Fibroblast of mammary gland (primary cell): ENCODE measurements around the gene SLAIN2.
A peak's percentile ranks its signal among the peaks of the same experiment; 100 is the strongest.

Experiments
- DNase-seq: peaks from one replicate; pipeline ENCODE4 v3.0.0-alpha.2; 2010; ENCODE audit warnings: low read depth
- H3K4me3 ChIP-seq: 2 replicates; pipeline ENCODE4 v1.5.1; 2011; ENCODE audit warnings: low read depth, mild to moderate bottlenecking, low read length, moderate library complexity; ENCODE audit not compliant: control insufficient read depth
- CTCF ChIP-seq: conservative IDR thresholded peaks from 2 replicates; pipeline ENCODE4 v1.5.1; 2011; ENCODE audit warnings: low read depth, low read length, inconsistent platforms; ENCODE audit not compliant: control insufficient read depth, insufficient read depth

Gene SLAIN2

GRCh38 chr4:48340276-48340964 is 909 bp upstream of the SLAIN2 start:
- peak overlapping the region; percentile 69 for H3K4me3 ChIP-seq
- peak; percentile 80 for DNase-seq
- TF ChIP-seq CTCF: no peak

- no peak for DNase-seq
- peak overlapping the region; percentile 82 for H3K4me3 ChIP-seq
- no peak for TF ChIP-seq CTCF
These were observed 662 bp downstream of the SLAIN2 start for GRCh38 chr4:48341776-48342605.

GRCh38 chr4:48342606-48342880 is 1.2 kb downstream of the SLAIN2 start:
- DNase-seq: no peak
- H3K4me3 ChIP-seq: peak overlapping the region; percentile 82
- no peak for TF ChIP-seq CTCF

- no peak for DNase-seq
These were observed 1.7 kb downstream of the SLAIN2 start for GRCh38 chr4:48343035-48343434.

GRCh38 chr4:48343551-48343950 is 2.2 kb downstream of the SLAIN2 start:
- no peak for TF ChIP-seq CTCF
- peak overlapping the region; percentile 82 for H3K4me3 ChIP-seq
- peak; percentile 38 for DNase-seq

More at GRCh38 chr4:48343035-48343434, 1.7 kb downstream of the SLAIN2 start:
- TF ChIP-seq CTCF: no peak
- H3K4me3 ChIP-seq: peak overlapping the region; percentile 82

- no peak for DNase-seq
- no peak overlapping the region for H3K4me3 ChIP-seq
- no peak for TF ChIP-seq CTCF
These were observed 4.2 kb downstream of the SLAIN2 start for GRCh38 chr4:48345542-48345941.

GRCh38 chr4:48346594-48346993 is 5.3 kb downstream of the SLAIN2 start:
- DNase-seq: no peak
- TF ChIP-seq CTCF: no peak
- H3K4me3 ChIP-seq: no peak overlapping the region
